Midbrain (tissue), 1 donor: ENCODE measurements around the gene GPX7.
A peak's percentile ranks its signal among the peaks of the same experiment; 100 is the strongest.

ENCODE experiments used
- DNase-seq: peaks from one replicate; lab custom pipeline; 2025; lab: John Stamatoyannopoulos, UW

The GPX7 gene

DNA sequence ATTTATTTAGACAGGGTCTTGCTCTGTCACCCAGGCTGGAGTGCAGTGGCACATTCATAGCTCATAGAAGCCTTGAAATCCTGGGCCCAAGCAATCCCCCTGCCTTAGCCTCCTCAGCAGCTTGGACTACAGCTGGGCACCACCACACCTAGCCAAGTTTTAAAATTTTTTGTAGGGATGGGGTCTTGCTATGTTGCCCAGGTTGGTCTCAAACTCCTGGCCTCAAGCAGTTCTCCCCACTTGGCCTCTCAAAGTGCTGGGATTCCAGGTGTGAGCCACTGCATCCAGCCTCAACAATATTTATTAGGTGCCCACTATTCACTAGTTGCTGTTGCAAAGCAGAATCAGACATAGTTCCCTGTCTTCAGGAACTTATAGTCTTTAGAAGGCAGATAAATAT lies 14.1 kb upstream of the GPX7 start:
- DNase-seq, result no peak

DNA sequence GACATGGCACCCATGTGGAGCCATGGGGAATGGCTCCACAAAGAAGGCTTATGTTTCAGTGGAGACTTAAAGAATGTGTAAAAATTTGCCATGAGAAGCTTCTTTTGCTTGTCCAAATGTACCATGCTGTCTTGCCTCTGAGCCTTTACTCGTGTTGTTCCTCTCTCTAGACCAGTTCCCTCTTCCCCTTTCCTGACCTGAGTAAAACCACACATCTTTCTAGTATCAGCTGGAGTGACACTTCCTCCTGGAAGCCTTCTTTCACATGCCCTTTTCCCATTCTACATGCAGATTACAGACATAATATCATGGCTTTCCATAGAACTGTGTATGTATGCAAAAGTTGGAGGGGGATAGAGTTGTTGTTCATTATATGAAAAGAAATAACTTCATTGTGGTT lies 13.6 kb upstream of the GPX7 start:
- DNase-seq, result no peak

DNA sequence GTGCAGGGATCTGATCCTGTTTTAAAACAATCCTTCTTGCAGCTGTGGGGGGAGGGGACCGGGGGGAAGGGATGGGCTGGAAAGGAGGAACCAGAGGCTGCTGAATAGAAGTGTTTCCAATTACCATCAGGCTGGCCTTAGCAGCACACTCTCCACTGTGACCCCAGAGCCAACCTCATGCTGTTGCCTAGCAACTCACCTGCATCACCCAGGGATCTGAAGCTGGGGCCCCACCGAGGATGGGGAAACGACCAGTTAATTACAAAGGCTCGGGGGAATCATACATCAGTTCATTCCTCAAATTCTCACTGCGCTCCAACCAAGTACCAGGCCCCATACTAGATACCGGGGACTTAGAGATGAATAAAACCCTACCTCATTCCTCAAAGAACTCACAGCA lies 11.9 kb upstream of the GPX7 start:
- no peak for DNase-seq

DNA sequence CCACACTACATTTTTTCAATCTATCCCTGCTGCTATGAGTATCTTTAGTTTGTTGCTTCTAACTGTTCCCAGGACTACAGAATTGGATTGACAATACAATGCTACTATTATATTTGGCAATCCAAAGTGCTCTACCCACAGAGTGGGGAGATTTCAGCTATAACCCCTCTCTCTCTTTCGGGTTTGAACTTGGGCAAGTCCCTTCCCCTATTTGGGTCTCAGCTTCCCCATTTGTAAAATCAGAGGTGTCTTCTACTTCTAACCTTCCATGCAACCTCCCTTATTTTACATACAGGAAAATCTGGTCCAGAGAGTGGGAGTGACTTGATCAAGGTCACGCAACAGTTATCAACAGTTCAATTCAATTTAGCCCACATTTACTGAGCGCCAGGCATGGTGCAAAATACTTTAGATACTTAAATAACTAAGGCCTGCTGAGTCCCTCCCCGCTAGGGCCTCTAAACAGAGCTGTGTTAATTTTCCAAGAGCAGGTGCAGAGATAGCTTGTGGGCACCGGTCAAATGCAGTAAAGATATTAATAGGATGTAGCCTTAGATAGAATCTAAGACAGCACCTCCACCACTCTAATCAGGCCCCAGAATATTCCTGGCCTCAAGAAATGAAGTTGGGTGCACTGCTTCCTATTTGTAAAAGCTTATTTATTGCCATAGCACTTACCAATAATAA lies 9.4 kb upstream of the GPX7 start:
- no peak for DNase-seq

DNA sequence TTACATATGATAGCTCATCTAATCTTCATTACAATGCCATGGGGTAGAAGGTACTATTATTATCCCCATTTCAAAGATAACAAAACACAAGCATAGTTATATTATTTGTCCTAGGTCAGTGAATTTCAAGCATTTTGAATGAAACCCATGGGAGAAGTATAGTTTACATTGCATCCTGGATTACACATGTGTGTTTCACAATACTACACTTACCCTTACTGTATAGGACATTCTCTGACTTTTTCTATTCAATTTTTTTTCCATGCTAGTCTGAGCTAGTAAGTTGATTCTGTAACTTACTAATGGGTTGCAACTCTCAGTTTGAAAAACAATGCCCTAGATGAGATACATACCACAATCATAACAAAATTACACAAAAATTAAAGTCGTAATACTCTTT lies 8.7 kb upstream of the GPX7 start:
- DNase-seq, result no peak

DNA sequence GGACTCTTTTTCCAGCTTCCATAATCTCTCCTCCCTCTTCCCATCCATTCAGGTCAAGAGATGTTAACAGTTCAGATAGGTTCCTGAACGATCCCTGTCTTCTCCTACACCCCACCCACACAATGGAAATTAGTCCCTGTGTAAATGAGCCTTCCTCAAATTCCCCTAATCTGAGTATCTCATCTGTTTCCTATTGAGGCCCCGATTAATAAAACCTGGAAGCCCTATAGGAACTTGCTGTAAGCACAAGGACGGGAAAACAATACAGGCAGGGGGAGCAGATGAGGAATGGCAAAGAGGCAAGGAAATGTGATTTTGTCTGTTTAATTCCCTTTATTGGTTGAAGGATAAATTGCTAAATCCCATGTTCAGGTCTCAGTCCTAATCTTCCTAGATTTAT lies 7.1 kb upstream of the GPX7 start:
- DNase-seq, result no peak

DNA sequence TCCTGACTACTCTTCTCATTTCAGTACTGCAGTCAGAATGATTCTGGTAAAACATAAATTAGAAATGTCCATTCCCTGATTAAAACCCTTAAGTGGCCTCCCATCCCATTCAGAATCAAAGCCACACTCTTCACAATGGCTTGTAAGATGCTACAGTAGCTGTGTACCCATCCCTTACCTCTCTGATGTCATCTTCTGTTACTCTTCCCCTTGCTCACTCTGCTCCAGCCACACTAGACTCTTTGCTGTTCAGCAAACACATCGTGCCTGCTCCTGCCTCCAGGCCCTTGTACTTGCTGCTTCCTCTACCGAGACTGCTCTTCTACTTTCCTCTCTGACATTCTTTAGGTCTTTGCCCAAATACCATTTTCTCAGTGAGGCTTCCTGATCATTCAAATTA lies 4.3 kb upstream of the GPX7 start:
- DNase-seq, result no peak

DNA sequence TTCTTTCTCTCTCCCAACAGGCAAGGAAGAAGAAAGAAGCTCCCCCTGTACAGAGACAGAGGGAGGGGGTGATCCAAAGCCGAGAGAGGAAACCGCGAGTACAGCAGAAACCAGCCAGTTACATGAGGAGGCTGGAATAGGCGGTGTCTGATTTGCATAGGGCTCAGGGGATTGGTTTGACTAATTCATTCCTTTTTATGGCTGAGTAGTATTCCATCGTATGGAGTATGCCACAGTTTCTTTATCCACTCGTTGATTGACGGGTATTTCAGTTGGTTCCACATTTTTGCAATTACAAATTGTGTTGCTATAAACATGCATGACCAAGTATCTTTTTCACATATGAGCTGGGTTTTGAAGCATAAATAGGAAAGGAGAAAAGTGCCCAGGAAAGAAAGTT lies 3.4 kb upstream of the GPX7 start:
- no peak for DNase-seq

DNA sequence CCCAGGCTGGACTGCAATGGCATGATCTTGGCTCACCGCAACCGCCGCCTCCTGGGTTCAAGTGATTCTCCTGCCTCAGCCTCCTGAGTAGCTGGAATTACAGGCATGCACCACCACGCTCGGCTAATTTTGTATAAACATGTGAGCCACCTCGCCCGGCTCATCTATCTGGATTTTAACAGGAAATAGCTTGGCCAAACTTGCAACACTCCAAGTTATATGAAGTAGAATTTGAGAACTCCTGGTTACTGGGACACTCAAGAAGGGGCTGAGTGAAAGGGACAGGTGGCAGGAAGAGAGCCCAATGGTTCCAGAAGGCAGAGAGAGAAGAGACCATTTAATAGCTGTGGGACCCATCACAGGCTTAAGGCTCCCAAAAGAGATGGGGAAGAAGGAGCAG lies 2.9 kb upstream of the GPX7 start:
- DNase-seq, result no peak

DNA sequence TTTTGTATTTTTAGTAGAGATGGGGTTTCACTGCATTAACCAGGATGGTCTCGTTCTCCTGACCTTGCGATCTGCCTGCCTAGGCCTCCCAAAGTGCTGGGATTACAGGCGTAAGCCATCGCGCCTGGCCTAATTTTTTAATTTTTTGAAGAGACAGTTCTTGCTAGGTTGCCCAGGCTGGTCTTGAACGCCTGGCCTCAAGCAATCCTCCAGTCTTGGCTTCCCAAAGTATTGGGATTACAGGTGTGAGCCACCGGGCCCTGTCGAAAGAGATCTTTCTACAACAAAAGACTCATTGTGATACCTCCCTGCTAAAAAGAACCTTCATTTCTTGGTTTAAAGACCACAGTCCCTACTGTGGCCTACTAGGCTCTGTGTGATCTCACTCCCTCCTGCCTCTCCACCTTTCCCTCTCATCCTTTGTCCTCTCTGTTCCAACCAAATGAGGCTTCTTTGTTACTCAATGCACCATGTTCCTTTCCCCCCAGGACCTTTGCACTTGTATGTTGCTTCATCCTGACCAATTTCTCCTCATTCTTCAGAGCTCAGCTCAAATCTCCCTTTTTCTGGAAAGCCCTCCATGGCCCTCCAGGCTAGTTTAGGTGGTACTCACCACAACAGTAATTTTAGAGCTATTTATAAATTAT lies 1.5 kb upstream of the GPX7 start:
- DNase-seq, result no peak

DNA sequence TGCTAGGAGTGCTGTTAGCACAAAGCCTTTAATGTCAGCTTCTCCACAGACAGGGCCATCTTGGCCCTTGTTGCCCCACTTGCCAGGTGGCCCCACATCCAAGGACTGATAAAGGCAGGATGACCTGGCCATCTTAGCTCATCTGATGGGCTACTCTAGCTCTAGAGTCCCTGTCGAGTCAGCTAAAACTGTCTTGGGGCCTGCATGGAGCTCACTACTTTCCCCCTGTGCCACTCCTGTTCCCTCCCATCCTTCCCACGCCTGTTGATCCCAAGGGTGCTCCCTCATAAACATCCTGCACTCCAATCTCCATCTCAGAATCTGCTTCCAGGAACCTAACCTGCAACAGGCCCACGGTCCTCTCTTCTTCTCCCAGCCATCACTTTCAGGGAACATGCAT lies 652 bp upstream of the GPX7 start:
- DNase-seq, result no peak

DNA sequence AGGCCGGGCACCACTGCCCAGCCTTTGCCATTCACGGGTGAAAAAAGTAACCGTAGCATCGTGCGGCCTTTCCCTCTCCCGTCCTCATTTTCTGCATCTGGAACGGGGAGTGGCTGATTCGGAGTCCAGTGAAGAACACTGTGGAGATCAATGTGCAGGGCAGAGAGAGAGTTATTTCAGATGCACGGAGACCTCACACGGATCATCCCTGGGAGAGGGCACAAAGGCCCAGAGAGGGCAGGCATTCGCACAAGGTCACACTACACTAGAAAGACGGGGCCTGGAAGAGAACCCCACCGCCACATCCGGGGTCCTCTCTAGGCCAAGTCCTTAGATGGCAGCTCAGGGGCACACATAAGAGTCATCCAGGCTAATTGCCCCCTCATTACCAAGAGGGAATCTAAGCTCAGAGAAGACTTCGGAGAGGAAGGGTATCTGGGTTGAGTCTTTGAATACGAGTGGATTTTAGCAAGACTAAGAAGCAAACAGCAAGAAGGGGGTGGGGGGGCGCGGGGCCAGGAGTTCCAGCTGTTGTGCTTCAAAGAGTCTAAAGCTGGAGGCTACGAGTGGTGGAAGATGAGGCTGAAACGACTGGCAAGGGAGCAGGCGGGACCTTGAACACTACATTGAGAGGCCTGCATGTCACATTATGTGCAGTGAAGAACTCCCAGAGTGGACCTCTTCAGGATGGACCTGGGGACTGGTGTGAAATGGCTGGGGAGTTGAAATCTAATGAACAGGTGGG lies 857 bp downstream of the GPX7 start:
- DNase-seq, result peak; percentile 56

DNA sequence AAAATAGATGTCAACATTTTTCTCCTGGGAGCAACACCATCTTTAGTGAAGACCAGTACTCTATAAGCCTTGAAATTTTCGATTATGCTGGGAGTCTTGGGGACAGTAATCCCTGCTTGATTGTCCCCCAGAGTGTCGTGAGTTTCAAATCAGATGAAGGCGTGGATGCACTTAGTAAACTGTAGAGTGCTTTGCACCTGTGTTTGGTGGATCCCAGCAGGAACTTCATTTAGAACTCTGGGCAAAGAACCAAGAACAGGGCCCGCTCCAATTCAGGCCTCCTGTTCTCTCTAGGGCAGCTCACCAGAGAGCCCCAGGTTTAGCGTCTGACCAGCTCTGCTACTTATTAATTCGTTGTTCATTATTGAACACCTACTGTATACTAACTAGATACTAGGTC lies 1.5 kb downstream of the GPX7 start:
- DNase-seq, result no peak

DNA sequence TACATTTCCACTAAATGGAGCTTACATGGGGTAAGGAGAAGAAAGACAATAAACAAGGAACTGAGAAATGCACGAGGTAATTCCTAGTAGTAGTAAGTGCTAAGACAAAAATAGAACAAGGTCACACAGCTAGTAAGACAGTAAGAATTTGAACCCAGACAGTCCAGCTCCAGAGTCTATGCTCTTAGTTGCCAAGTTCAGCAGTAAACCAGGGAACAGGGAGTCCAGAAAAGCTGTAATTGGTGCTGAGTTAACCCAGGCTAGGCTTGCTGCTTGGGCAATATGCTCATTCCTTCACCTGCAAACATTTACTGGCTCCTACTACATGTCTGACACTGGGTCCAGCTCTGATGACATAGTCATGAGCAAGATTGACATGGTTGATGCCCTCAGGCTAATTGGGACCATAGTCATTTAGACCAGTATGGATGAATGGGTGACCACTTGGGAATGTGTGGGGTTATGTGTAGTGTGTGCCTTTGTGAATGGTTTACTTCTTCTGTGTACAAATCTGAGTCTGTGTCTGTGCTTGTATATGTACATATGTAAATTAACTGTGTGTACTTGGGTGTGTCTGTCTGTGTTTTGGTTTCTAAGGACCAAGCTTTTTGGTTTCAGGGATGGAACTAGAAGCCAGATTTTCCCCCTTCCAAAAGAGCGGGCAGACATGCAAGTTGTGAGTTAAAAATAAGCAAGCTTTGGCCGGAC lies 2.0 kb downstream of the GPX7 start:
- DNase-seq, result no peak

DNA sequence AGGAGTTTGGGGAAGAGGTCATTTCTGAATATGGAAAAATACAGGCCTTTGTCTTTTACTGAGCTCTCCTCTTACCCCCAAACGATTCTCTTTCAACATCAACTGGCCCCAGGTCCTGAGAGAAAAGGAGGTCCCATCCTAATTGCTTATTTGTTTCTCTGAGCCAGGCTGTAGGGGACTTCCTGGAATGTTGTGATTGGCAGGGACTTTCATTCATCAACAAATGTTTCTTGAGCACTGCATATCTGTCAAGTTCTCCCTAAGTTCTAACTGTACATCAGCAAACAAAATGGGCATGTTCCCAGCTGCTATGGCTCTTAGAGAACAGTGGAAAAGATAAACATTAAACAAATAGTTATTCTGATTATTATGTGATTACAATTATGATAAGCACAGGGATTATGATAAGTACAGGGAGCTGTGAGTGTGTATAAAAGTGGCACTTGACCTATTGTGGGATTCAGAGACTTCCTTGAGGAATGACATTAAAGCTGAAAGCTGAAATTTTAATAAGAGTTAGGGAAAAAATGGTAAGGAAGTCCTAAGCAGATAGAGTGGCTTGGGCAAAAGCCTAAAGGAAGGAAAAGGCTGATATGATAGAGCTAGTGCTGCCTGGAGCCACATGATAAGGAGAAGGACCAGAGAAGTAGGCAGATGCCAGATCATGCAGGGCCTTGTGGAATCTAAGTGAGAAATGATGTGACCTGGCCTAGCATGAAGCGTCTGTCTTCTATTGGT lies 11.6 kb downstream of the GPX7 start:
- no peak for DNase-seq

DNA sequence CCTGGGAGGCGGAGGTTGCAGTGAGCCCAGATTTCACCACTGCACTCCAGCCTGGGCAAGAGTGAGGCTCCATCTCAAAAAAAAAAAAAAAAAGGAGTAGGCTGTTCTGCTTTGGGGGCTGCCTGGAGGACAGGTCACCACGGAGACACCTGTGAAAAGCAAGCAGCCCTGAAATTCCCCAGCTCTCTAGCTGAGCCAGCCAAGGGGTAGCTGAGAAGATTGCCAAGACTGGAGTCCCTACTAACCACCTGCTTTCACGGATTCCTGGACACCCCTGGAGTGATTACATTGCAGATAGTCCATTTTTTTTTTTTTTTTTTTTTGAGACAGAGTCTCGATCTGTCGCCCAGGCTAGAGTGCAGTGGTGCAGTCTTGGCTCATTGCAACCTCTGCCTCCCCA lies 12.5 kb downstream of the GPX7 start:
- DNase-seq, result no peak

DNA sequence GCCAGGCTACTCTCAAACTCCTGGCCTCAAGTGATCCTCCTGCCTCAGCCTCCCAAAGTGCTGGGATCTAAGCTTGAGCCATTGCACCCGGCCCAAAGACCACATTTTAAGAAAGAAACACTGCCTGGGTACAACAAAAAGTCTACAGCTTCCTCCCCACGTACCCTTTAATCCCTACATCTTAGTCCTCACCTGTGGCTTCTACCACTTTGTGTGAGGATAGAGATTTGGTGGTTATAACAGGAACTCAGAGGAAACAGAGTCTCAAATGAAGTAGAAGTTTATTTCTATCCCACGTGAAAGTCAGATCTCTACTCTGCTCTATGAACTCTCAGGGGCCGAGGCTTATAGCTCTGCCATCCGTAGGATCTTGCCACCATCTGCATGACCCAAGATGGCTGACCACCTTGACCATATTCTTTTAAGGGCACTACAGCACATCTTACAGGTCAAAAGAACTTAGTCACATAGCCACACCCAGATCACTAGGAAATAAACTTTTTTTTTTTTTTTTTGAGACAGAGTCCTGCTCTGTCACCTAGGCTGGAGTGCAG lies 13.4 kb downstream of the GPX7 start:
- no peak for DNase-seq

DNA sequence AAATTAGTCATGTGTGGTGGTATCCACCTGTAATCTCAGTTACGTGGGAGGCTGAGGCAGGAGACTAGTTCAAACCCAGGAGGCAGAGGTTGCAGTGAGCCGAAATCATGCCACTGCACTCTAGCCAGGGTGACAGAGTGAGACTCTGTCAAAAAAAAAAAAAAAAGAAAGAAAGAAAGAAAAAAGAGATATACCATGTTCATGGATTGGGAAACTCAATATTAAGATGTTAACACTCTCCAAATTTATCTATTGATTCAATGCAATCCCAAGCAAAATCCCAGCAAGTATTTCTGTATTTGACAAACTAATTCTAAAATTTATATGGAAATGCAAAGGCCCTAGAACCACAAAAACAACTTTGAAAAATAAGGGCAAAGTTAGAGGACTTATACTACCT lies 19.8 kb downstream of the GPX7 start:
- DNase-seq, result no peak

DNA sequence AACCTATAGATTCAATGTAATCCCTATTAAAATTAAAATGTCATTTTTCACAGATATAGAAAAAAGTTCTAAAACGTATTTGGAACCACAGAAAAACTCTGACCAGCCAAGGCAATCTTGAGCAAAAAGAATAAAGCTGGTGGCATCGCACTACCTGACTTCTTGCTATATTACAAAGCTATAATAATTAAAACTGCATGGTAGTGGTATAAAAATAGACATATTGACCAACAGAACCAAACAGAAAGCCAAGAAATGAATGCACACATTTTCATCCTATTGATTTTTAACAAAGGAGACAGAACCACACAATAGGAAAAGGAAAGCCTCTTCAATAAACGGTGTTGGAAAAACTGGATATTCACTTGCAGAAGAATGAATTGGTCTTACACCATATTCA lies 21.6 kb downstream of the GPX7 start:
- no peak for DNase-seq

DNA sequence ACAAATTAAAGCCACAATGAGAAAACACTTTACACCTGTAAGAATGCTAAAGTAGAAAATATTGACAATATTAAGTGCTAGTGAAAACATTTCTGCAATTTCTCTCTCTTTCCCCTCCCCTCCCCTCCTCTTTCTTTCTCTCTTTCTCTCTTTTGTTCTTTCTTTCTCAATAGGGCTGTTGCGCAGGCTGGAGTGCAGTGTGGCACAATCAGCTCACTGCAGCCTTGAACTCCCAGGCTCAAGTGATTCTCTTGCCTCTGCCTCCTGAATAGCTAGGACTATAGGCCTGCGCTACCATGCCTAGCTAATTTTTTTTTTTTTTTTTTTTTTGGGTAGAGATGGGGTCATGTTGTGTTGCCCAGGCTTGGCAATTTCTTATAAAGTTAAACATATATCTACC lies 24.9 kb downstream of the GPX7 start:
- no peak for DNase-seq

DNA sequence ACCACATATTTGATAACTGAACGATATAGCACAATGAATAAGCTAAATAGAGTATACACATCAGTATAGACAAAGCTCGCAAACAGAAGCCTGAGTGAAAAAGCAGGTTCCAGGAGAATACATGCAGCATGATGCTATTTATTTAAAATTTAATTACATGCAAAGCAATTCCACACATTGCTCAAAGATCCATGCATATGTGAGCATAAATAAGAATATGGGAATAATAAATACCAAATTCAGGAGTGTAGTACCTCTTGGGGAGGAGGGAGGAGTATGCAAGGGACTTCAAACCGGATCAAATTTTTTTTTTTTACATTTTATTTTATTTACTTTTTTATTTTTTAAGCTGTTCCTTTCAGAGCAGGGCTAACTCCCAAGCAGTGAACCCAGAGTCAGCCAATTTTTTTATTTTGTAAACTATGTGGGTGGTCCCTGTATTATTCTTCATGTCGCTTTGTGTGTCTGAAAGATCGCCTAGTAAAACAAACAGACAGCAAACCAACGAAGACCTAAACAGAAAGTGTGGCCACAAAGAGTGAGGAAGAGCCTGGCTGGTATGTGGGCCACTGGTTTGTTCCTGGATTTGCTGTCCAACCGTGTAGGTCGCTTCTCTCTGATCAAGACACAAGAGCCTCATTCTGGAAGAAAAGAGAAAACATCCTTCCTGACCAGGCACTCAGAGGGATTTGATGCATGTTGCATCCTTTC lies 26.6 kb downstream of the GPX7 start:
- no peak for DNase-seq
